ENCODE measurements around the gene OTX2. TPM values are rescaled to one million over a fixed set of nuclear protein-coding genes. Genes with fewer than 3 reads are reported as not detected.

OTX2 gene
- total RNA-seq, 2 experiments from 2014 or later, result not detected

DNA sequence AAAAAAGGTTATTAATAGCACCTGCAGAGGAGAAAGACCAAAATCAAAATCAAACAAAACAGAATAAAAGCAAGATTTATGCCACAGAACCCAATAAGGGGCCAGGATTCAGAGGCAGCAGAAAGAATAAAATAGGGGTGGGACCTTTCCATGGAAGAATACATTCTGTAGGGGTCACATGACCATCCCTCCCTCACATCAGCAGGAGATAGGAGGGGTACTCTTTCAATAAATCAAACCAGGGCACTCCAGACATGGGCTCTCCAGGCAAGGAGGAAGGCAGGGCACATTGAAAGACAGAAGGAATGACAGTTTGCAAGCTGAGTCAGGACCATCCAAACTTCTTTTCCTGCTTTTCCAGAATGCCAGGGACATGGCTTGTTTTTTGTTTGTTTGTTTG lies 39.8 kb downstream of the OTX2 start:
- CTCF ChIA-PET, result no interaction called here
- no peak for ATAC-seq
- Mint-ChIP-seq H3K27ac (no peak overlapping the region), H3K27me3 (ENCODE audit: low read depth) (peaks cover 2% of the 10 kb centered on the region), H3K9me3 (ENCODE audit: insufficient read depth) (no peaks in the 10 kb centered on the region), H3K4me3 (no peak overlapping the region), H3K4me1 (ENCODE audit: low read depth) (no peaks in the 10 kb centered on the region), H3K36me3 (ENCODE audit: low read depth) (no peaks in the 10 kb centered on the region)
- no peak for DNase-seq
- POLR2A ChIA-PET, result interaction anchor here (0.6 kb wide), 1 partner anchor 79 kb away, joined by 3 read pairs; no protein-coding TSS in a partner anchor

DNA sequence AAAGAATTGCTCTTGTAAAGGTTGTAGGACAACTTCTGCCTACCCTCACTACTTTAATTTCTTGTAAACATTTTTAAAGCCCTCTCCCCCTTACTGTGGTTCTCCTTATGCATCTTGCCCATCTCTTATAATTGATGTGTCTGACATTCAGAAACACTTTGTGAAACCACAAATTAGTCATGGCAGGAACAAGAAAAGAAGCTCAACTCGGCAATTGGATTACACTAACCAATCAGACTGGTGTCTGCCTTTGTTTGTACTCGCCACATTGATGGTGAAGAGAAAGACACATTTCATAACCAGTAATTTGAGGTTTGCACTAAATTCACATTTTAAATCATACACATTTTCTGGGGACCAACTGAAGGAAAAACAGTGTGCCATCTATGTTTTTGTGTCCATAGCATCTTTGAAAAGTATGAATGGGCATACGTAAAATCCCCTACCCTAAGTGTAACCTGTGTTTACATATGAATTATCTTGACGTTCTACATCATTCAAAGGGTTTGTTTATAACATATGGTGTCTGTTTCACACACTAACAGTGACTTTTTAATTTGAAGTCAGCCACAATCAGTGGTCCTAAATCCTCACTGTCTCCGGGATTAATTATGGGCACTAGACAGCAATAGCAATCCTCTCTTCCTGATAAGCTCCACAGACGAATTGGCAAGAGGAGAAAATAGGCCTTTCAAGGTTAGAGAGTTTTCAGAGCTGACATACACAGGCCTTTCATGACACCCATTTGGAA lies 49.9 kb downstream of the OTX2 start:
- Mint-ChIP-seq H3K9me3 (ENCODE audit: insufficient read depth) (no peaks in the 10 kb centered on the region), H3K36me3 (ENCODE audit: low read depth) (no peaks in the 10 kb centered on the region), H3K4me3 (no peak overlapping the region), H3K27me3 (ENCODE audit: low read depth) (no peaks in the 10 kb centered on the region), H3K4me1 (ENCODE audit: low read depth) (no peaks in the 10 kb centered on the region), H3K27ac (no peak overlapping the region)
- ATAC-seq (no peak), DNase-seq (no peak)
- ChIA-PET POLR2A (no interaction called here), CTCF (no interaction called here)

DNA sequence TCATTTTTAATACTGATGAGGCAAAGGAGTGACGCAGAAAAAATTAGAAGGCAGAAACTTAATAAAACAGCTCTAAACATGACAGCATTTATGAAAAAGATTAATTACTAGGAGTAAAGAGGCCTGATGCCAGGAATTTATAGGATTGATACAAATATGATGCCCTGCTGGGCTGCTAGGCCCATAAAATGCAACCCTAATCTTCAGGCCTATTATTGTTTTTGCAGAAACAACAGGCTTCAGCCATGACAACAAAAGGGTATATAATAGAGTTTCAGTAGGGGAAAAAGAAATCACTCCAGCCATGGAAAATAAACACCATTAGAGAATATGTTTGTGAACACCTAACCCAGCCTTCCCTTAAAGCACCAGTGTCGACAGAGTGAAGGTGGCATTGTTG lies 50.6 kb downstream of the OTX2 start:
- no peaks in the 10 kb centered on the region for H3K9me3 Mint-ChIP-seq (ENCODE audit: insufficient read depth)
- no peaks in the 10 kb centered on the region for H3K4me1 Mint-ChIP-seq (ENCODE audit: low read depth)
- no peak overlapping the region for H3K4me3 Mint-ChIP-seq
- no peak for DNase-seq
- no peak overlapping the region for H3K27ac Mint-ChIP-seq
- no peaks in the 10 kb centered on the region for H3K27me3 Mint-ChIP-seq (ENCODE audit: low read depth)
- H3K36me3 Mint-ChIP-seq (ENCODE audit: low read depth), result no peaks in the 10 kb centered on the region
- POLR2A ChIA-PET, result no interaction called here
- CTCF ChIA-PET, result no interaction called here
- ATAC-seq, result no peak

DNA sequence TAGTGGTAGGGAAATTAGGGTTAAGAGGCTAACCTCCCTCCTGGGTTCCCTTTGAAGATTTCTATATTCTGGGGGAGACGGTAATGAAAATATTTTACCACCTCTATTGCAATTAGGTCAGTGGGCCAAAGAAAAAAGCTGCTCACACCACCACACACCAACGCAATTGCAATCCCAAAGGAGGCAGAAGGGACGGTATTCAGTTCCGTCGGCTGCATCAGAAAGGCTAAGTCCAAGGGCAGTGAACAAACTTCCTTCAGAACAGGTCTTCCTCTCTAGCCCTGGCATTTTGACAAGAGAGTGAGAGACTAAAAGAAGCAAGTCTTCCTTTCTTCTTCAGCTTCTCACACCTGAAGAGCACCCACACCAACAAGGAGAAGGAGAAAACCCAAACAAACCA lies 51.2 kb downstream of the OTX2 start:
- DNase-seq, result no peak
- POLR2A ChIA-PET, result no interaction called here
- H3K4me1 Mint-ChIP-seq (ENCODE audit: low read depth), result no peaks in the 10 kb centered on the region
- no peaks in the 10 kb centered on the region for H3K9me3 Mint-ChIP-seq (ENCODE audit: insufficient read depth)
- H3K4me3 Mint-ChIP-seq, result no peak overlapping the region
- H3K36me3 Mint-ChIP-seq (ENCODE audit: low read depth), result no peaks in the 10 kb centered on the region
- H3K27me3 Mint-ChIP-seq (ENCODE audit: low read depth), result no peaks in the 10 kb centered on the region
- CTCF ChIA-PET, result no interaction called here
- H3K27ac Mint-ChIP-seq, result no peak overlapping the region
- no peak for ATAC-seq

DNA sequence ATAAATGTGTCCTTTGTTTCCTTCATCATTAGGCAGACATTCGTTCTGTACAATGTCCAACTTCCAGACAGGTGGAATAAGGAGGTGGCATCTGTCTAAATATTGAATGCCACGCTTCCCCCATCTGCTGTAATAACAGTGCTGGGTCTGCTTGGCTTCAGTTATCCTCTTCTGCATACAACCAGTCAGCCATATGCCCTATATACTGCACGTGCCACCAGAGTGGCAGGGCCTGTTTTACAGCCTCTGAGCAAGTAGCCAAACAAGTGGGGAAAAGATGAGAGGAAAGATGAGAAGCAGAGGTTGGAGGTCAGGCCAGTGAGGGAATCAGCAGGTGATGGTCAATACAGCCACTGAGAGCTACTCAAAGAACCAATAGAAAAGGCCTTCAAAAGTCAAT lies 55.4 kb downstream of the OTX2 start:
- H3K4me1 Mint-ChIP-seq (ENCODE audit: low read depth), result no peaks in the 10 kb centered on the region
- no peak overlapping the region for H3K4me3 Mint-ChIP-seq
- no peaks in the 10 kb centered on the region for H3K9me3 Mint-ChIP-seq (ENCODE audit: insufficient read depth)
- ChIA-PET CTCF (no interaction called here), POLR2A (no interaction called here)
- DNase-seq, result no peak
- H3K27me3 Mint-ChIP-seq (ENCODE audit: low read depth), result no peaks in the 10 kb centered on the region
- H3K27ac Mint-ChIP-seq, result no peak overlapping the region
- no peaks in the 10 kb centered on the region for H3K36me3 Mint-ChIP-seq (ENCODE audit: low read depth)
- ATAC-seq, result no peak

DNA sequence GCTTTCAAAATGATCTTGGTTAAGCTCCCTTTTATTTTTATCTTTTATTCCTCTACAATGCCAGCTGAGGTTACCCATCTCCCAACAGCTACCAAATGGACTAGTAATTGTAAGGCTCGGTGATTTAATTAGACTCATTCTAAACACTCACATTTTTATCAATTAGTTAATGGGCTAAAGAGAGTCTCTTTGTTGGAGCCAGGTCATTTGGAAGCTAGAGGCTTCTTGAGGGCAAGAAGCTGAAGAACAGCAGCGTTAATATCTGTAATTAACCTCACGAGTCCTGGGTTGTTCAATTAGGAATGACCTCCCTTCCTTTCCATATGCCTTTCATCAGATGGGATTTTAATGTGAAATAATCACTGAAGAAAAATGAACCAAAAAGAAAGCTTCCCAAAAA lies 56.9 kb downstream of the OTX2 start:
- ATAC-seq (no peak), DNase-seq (no peak)
- POLR2A ChIA-PET, result no interaction called here
- Mint-ChIP-seq H3K4me1 (ENCODE audit: low read depth) (no peaks in the 10 kb centered on the region), H3K4me3 (no peak overlapping the region), H3K9me3 (ENCODE audit: insufficient read depth) (no peaks in the 10 kb centered on the region), H3K36me3 (ENCODE audit: low read depth) (no peaks in the 10 kb centered on the region), H3K27ac (no peak overlapping the region), H3K27me3 (ENCODE audit: low read depth) (peaks cover 3% of the 10 kb centered on the region)
- CTCF ChIA-PET, result no interaction called here

DNA sequence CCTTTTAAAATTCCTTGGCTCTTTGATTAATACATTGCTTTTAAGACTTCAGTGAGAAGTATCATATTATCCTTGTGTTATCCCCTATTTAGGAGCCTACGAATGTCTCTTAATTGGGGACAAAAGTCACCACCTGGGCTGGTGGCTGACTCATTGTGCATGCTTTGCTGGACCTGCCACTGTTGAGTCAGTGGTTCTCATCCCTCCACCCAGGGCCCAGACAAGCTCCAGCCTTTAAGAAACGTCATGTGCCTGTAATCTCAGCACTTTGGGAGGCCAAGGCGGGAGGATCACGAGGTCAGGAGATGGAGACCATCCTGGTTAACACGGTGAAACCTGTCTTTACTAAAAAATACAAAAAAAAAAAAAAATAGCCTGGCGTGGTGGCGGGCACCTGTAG lies 57.9 kb downstream of the OTX2 start:
- ATAC-seq (no peak), DNase-seq (no peak)
- H3K9me3 Mint-ChIP-seq (ENCODE audit: insufficient read depth), result no peaks in the 10 kb centered on the region
- H3K4me3 Mint-ChIP-seq, result no peak overlapping the region
- no peak overlapping the region for H3K27ac Mint-ChIP-seq
- no peaks in the 10 kb centered on the region for H3K36me3 Mint-ChIP-seq (ENCODE audit: low read depth)
- ChIA-PET CTCF (no interaction called here), POLR2A (no interaction called here)
- H3K27me3 Mint-ChIP-seq (ENCODE audit: low read depth), result peaks cover 3% of the 10 kb centered on the region
- no peaks in the 10 kb centered on the region for H3K4me1 Mint-ChIP-seq (ENCODE audit: low read depth)

DNA sequence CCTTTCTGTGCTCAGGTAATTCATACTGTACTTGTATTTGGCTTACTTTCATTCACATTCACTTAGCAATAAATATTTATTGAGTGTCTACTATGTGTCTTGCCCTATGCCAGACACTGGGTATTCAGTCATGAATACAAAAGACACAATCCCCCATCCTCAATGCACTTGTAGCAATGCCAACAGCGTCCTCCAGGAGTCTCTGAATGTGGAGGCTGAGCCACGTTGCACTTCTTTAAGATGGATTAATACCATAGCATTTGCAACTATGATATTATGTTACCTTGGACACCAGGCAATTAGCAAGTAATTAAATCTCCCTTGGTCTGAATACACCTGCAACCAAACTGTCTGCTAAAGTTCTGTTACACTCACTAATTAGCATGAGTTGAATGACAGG lies 58.8 kb downstream of the OTX2 start:
- ATAC-seq, result no peak
- H3K4me1 Mint-ChIP-seq (ENCODE audit: low read depth), result no peaks in the 10 kb centered on the region
- H3K27me3 Mint-ChIP-seq (ENCODE audit: low read depth), result peaks cover 3% of the 10 kb centered on the region
- no peaks in the 10 kb centered on the region for H3K36me3 Mint-ChIP-seq (ENCODE audit: low read depth)
- DNase-seq, result no peak
- H3K9me3 Mint-ChIP-seq (ENCODE audit: insufficient read depth), result no peaks in the 10 kb centered on the region
- CTCF ChIA-PET, result no interaction called here
- no peak overlapping the region for H3K27ac Mint-ChIP-seq
- H3K4me3 Mint-ChIP-seq, result no peak overlapping the region
- POLR2A ChIA-PET, result no interaction called here

Other genes with a start within 250 kb of the OTX2 start
- 10 to 100 TPM; 13.9 to 15.8 TPM for gene TMEM260, start 230.7 kb downstream of the OTX2 start, total RNA-seq